H1 (cell line): ENCODE measurements around the gene C2orf74. TPM values are rescaled to one million over a fixed set of nuclear protein-coding genes. Genes with fewer than 3 reads are reported as not detected.
A peak's percentile ranks its signal among the peaks of the same experiment; 100 is the strongest.

Experiments
- CTCF ChIA-PET: fragments of 300-600 bp; sonication (Branson Sonifier 250); formaldehyde crosslinking; loops from one replicate; lab custom pipeline; 2021; ENCODE audit not compliant: partially characterized antibody; lab: Charles Lee
- POLR2A ChIA-PET: fragments of 300-600 bp; sonication (Branson Sonifier 250); formaldehyde crosslinking; loops from one replicate; lab custom pipeline; 2021; ENCODE audit warnings: inconsistent platforms; ENCODE audit not compliant: partially characterized antibody; lab: Charles Lee
- DNase-seq, 2 experiments: peaks; one replicate each; pipeline versions ENCODE4 v3.0.0 to v3.0.0-alpha.2; 2010 to 2022; ENCODE audit warnings: low spot score in 2 of 2, low read depth in 1 of 2, mixed read lengths in 1 of 2
- FAIRE-seq: peaks from 2 replicates; lab custom pipeline; 2011; peaks lifted over from hg19 to GRCh38; lab: Jason Lieb, UNC
- H2AFZ ChIP-seq: 2 replicates; pipeline ENCODE4 v1.8.1; 2012; ENCODE audit warnings: low read length, inconsistent platforms
- H2AK5ac ChIP-seq: 2 replicates; pipeline ENCODE4 v1.6.1; 2013; ENCODE audit warnings: low read depth, low read length
- H2BK120ac ChIP-seq: replicated peaks from 2 replicates; pipeline ENCODE3; 2013; ENCODE audit warnings: low read depth, low read length, inconsistent platforms
- H2BK12ac ChIP-seq: 2 replicates; pipeline ENCODE4 v1.6.1; 2013; ENCODE audit warnings: low read depth, low read length
- H2BK15ac ChIP-seq: 2 replicates; pipeline ENCODE4 v1.6.1; 2013; ENCODE audit warnings: low read length
- H2BK20ac ChIP-seq: 2 replicates; pipeline ENCODE4 v1.6.1; 2013; ENCODE audit warnings: low read length
- H2BK5ac ChIP-seq: 2 replicates; pipeline ENCODE4 v1.6.1; 2013; ENCODE audit warnings: low read depth, low read length
- H3K14ac ChIP-seq: 2 replicates; pipeline ENCODE4 v1.6.1; 2013; ENCODE audit warnings: inconsistent platforms; ENCODE audit not compliant: insufficient read length
- H3K18ac ChIP-seq: 2 replicates; pipeline ENCODE4 v1.6.1; 2013; ENCODE audit warnings: low read length; ENCODE audit errors: extremely low read depth
- H3K23ac ChIP-seq: 2 replicates; pipeline ENCODE4 v1.6.1; 2013; ENCODE audit warnings: inconsistent platforms; ENCODE audit not compliant: insufficient read length
- H3K23me2 ChIP-seq: 2 replicates; pipeline ENCODE4 v1.6.1; 2013; ENCODE audit warnings: low read depth, low read length
- H3K27ac ChIP-seq: 2 replicates; pipeline ENCODE4 v1.6.1; 2011; ENCODE audit warnings: low read depth, low read length, inconsistent platforms
- H3K27me3 ChIP-seq, 4 experiments: replicated peaks in 1 of 4; 1 replicate in 1 of 4; 2 replicates in 3 of 4; pipeline versions ENCODE4 v1.6.1 to v1.8.1; 2011 to 2013; ENCODE audit warnings: low read length in 3 of 4, mild to moderate bottlenecking in 3 of 4, inconsistent platforms in 2 of 4, mixed read lengths in 2 of 4, moderate library complexity in 1 of 4; ENCODE audit not compliant: control insufficient read depth in 3 of 4, insufficient read depth in 3 of 4; ENCODE audit errors: extremely low read depth in 1 of 4
- H3K36me3 ChIP-seq, 4 experiments: 2 replicates each; pipeline versions ENCODE4 v1.6.1 to v1.8.1; 2011 to 2013; ENCODE audit warnings: mild to moderate bottlenecking in 4 of 4, low read length in 3 of 4, moderate library complexity in 2 of 4, control low read depth in 1 of 4, inconsistent platforms in 1 of 4; ENCODE audit not compliant: insufficient read depth in 4 of 4, control insufficient read depth in 2 of 4
- H3K4ac ChIP-seq: replicated peaks from 2 replicates; pipeline ENCODE3; 2013; ENCODE audit warnings: low read length, low read depth, mixed read lengths, inconsistent platforms; ENCODE audit not compliant: insufficient read length
- H3K4me1 ChIP-seq, 4 experiments: replicated peaks in 1 of 4; 1 replicate in 1 of 4; 2 replicates in 3 of 4; pipeline versions ENCODE4 v1.6.1 to v1.8.1; 2011 to 2013; ENCODE audit warnings: low read length in 3 of 4, inconsistent platforms in 2 of 4, mixed read lengths in 1 of 4; ENCODE audit not compliant: insufficient read depth in 4 of 4, control insufficient read depth in 3 of 4
- H3K4me2 ChIP-seq, 2 experiments: 2 replicates each; pipeline versions ENCODE4 v1.6.1 to v1.8.1; 2011 to 2013; ENCODE audit warnings: low read depth in 2 of 2, low read length in 2 of 2, control low read depth in 1 of 2, inconsistent platforms in 1 of 2, mild to moderate bottlenecking in 1 of 2; ENCODE audit not compliant: insufficient read depth in 1 of 2
- H3K4me3 ChIP-seq, 4 experiments: fragments of 200-600, 300-600 bp in 1 of 4; sonication (generic), shearing (Covaris generic), sonication (Bioruptor Twin) in 1 of 4; 2 replicates each; pipeline versions ENCODE4 v1.5.1 to v1.8.1; 2011 to 2016; ENCODE audit warnings: low read length in 4 of 4, low read depth in 3 of 4, control low read depth in 2 of 4, inconsistent platforms in 2 of 4, mild to moderate bottlenecking in 2 of 4, mixed read lengths in 1 of 4, moderate library complexity in 1 of 4; ENCODE audit not compliant: insufficient read depth in 2 of 4; ENCODE audit errors: extremely low read depth in 1 of 4
- H3K56ac ChIP-seq: replicated peaks from 2 replicates; pipeline ENCODE3; 2013; ENCODE audit warnings: low read depth, mild to moderate bottlenecking, mixed read lengths, low read length, inconsistent platforms; ENCODE audit not compliant: insufficient read length
- H3K79me1 ChIP-seq: 2 replicates; pipeline ENCODE4 v1.6.1; 2013; ENCODE audit warnings: low read depth, low read length, control low read depth
- H3K79me2 ChIP-seq, 2 experiments: 2 replicates each; pipeline versions ENCODE4 v1.6.1 to v1.8.1; 2012 to 2013; ENCODE audit warnings: low read length in 2 of 2, mild to moderate bottlenecking in 2 of 2, inconsistent platforms in 1 of 2; ENCODE audit not compliant: insufficient read depth in 2 of 2, control insufficient read depth in 1 of 2
- H3K9ac ChIP-seq, 4 experiments: replicated peaks in 1 of 4; 1 replicate in 1 of 4; 2 replicates in 3 of 4; pipeline versions ENCODE4 v1.6.1 to v1.8.1; 2011 to 2013; ENCODE audit warnings: low read depth in 3 of 4, low read length in 3 of 4, control low read depth in 2 of 4, mild to moderate bottlenecking in 2 of 4, moderate library complexity in 2 of 4, inconsistent platforms in 1 of 4; ENCODE audit errors: extremely low read depth in 1 of 4
- H3K9me3 ChIP-seq, 2 experiments: 2 replicates each; pipeline versions ENCODE4 v1.6.1 to v1.8.1; 2012 to 2013; ENCODE audit warnings: mild to moderate bottlenecking in 2 of 2, moderate library complexity in 2 of 2, control low read depth in 1 of 2, inconsistent platforms in 1 of 2, low read depth in 1 of 2, low read length in 1 of 2, mixed read lengths in 1 of 2; ENCODE audit not compliant: insufficient read depth in 2 of 2
- H4K20me1 ChIP-seq, 2 experiments: replicated peaks in 1 of 2; 2 replicates each; pipeline versions ENCODE3 to v1.8.1; 2011 to 2013; ENCODE audit warnings: inconsistent platforms in 2 of 2, low read length in 2 of 2, mild to moderate bottlenecking in 1 of 2; ENCODE audit not compliant: insufficient read depth in 2 of 2, control insufficient read depth in 1 of 2
- H4K5ac ChIP-seq: 2 replicates; pipeline ENCODE4 v1.6.1; 2013; ENCODE audit warnings: low read length, low read depth, mixed read lengths, inconsistent platforms; ENCODE audit not compliant: insufficient read length
- H4K8ac ChIP-seq: 2 replicates; pipeline ENCODE4 v1.8.0; 2013; ENCODE audit warnings: mild to moderate bottlenecking, moderate library complexity, low read length, inconsistent platforms; ENCODE audit not compliant: insufficient read depth; ENCODE audit errors: extremely low read depth
- H4K91ac ChIP-seq: replicated peaks from 2 replicates; pipeline ENCODE3; 2013; ENCODE audit warnings: low read length, mixed read lengths, inconsistent platforms; ENCODE audit not compliant: insufficient read length
- ATF2 ChIP-seq: IDR thresholded peaks from 2 replicates; pipeline ENCODE4 v1.6.1; 2012; ENCODE audit warnings: low read length, inconsistent platforms
- CHD1 ChIP-seq: IDR thresholded peaks from 2 replicates; pipeline ENCODE4 v1.6.1; 2012; ENCODE audit warnings: low read depth, low read length, improper control_type of control experiment
- GTF2F1 ChIP-seq: IDR thresholded peaks from 2 replicates; pipeline ENCODE4 v1.6.1; 2012; ENCODE audit warnings: low read depth, low read length, improper control_type of control experiment, borderline replicate concordance
- KDM1A ChIP-seq: fragments of 200-600, 300-600 bp; sonication (generic); IDR thresholded peaks from 2 replicates; pipeline ENCODE4 v1.7.1; 2016; ENCODE audit warnings: mild to moderate bottlenecking, low read length, borderline replicate concordance
- KDM5A ChIP-seq: fragments of 200-600 bp; IDR thresholded peaks from 2 replicates; pipeline ENCODE4 v1.7.1; 2012; ENCODE audit warnings: mild to moderate bottlenecking, low read length, inconsistent platforms, mixed read lengths
- POLR2AphosphoS5 ChIP-seq: IDR thresholded peaks from 2 replicates; pipeline ENCODE4 v1.6.1; 2011; ENCODE audit warnings: low read depth, low read length
- TAF1 ChIP-seq: IDR thresholded peaks from 2 replicates; pipeline ENCODE4 v1.6.1; 2011; ENCODE audit warnings: mild to moderate bottlenecking, low read depth, low read length
- WGBS, 2 experiments: shearing (Covaris generic) in 1 of 2; methylation state at CpG; one replicate each; pipeline versions ENCODE4 v1.1.6 to v1.1.7; 2013 to 2015; ENCODE audit warnings: low lambda C conversion rate in 2 of 2, mixed read lengths in 2 of 2, inconsistent platforms in 1 of 2, low coverage in 1 of 2, missing lambda C conversion rate in 1 of 2; ENCODE audit not compliant: insufficient replicate concordance in 2 of 2, insufficient coverage in 1 of 2, insufficient read length in 1 of 2; ENCODE audit errors: extremely low coverage in 1 of 2, missing lambda C conversion rate in 1 of 2; 5-methylcytosine and 5-hydroxymethylcytosine counted together
- polyA plus RNA-seq, 7 experiments: library from polyadenylated mRNA; depleted of rRNA in 3 of 7; stranded (reverse) in 5 of 7; unstranded in 2 of 7; fragments of >200 nt in 5 of 7; fragments of 200-250 nt in 2 of 7; gene quantifications; 1 replicate in 5 of 7; 2 replicates in 1 of 7; 4 replicates in 1 of 7; pipeline versions ENCODE4 v1.2.1 to v1.2.3, GENCODE V29; 2011 to 2013; ENCODE audit warnings: missing spikeins in 2 of 7, mixed read lengths in 2 of 7
- total RNA-seq: library from RNA; stranded (reverse); fragmentation: NEBNext Ultra II Directional; extraction: Animal tissue kit (Norgen Biotek cat#: 25700); gene quantifications from 2 replicates; pipeline ENCODE4 v1.2.1, GENCODE V29; 2021
- TF ChIP-seq, protein P1 (sequence below): IDR thresholded peaks from 2 replicates; pipeline ENCODE4 v1.6.1; 2012; ENCODE audit warnings: inconsistent platforms

C2orf74 gene
- total and polyA plus RNA-seq, 2 of the 8 experiments (the other 6 are each of a cell fraction or from before 2014, with no cell fraction given): 2.6 to 9.3 TPM

DNA sequence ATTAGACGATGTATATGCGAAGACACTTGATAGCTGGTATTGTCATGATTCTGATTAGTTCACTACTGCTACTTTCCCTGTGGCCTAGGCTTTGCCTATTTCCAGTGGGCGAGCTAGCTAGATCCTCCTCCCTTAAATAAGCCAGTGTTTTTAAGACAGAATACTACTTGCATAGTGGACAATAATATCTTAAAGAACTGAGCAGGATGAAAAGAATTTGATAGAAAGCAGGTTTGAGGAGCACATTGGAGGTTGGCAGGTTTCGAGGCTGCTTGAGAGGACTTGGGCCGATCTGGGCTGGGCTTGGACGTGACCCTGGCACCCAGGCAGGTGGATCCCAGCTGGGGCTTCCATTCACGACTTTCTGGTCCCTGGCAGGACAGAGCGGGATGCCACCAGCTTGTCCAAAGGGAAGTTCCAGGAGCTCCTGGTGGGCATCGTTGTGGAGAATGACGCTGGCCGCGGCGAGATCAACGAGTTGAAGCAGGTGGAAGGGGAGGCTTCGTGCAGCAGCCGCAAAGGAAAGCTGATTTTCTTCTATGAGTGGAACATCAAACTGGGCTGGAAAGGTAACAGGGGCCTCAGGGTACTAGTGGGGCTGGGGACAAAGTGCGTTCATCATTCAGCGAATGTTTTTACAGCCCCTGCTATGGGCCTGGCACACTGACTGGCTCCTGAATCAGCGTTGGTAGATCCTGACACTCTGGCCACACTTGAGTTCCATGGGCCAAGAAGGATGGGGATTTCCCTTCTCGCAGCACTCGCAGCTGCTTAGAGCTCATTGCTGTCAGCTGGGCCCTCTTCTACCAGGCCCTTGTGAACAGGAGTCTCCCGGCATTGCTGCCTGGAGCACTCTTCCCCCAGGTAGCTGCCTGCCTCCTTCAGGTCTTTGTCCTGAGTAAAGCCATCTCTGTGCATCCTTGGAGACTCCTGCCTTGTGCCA, 16.9 kb downstream of the C2orf74 start:
- no peak overlapping the region for H2BK15ac ChIP-seq
- no peak overlapping the region for H3K4ac ChIP-seq
- no peak overlapping the region for H2BK20ac ChIP-seq
- H2BK12ac ChIP-seq: no peak overlapping the region
- ChIA-PET CTCF (interaction anchor here (0.6 to 1.5 kb wide), 2 partner anchors 12 to 24 kb away, joined by 3 to 4 read pairs; no protein-coding TSS in a partner anchor), POLR2A (interaction anchor here (0.6 to 2.7 kb wide), 10 partner anchors 10 to 585 kb away, joined by 3 to 13 read pairs (median 4); no protein-coding TSS in a partner anchor)
- H3K79me1 ChIP-seq: peaks cover 7% of the 10 kb centered on the region; the same call in 1 of the 2 replicates
- peaks cover 7 to 39% (median 16%) of the 10 kb centered on the region in 4 experiments; a peak in 6 of 8 replicates for H3K36me3 ChIP-seq
- peaks cover 2 to 4% of the 10 kb centered on the region in 2 experiments for H4K20me1 ChIP-seq
- no peak overlapping the region for H2AFZ ChIP-seq
- no peak overlapping the region for H4K5ac ChIP-seq
- no peak for FAIRE-seq
- H3K9me3 ChIP-seq: no peaks in the 10 kb centered on the region
- peak overlapping the region in 1 of 4 experiments; percentile 95; a peak in 2 of 8 replicates for H3K4me3 ChIP-seq
- DNase-seq: peak in 1 of 2 experiments; percentile 38
- H2BK5ac ChIP-seq: 0 out of 2 replicates have a peak overlapping the region, but pooled peaks have one; percentile 56
- H3K23me2 ChIP-seq: peaks cover 10% of the 10 kb centered on the region
- H3K4me1 ChIP-seq: peaks cover 5 to 11% (median 7%) of the 10 kb centered on the region in 4 experiments; a peak in 6 of 7 replicates
- no peak overlapping the region for H3K56ac ChIP-seq
- no peak overlapping the region for H3K14ac ChIP-seq
- no peak overlapping the region for H3K23ac ChIP-seq
- 91% methylated on average over 21 of the region's 22 CpGs; no CpG with 5 or more reads in 1 of the 2 experiments for WGBS, 2 experiments
- H3K18ac ChIP-seq: no peak overlapping the region
- H4K8ac ChIP-seq: peak overlapping the region; percentile 6
- no peak overlapping the region for H3K27ac ChIP-seq
- peaks cover 3 to 7% of the 10 kb centered on the region in 2 experiments; a peak in 1 of 4 replicates for H3K79me2 ChIP-seq
- H3K27me3 ChIP-seq: peaks cover 0 to 5% (median 2%) of the 10 kb centered on the region in 4 experiments; a peak in 6 of 7 replicates
- peak overlapping the region; percentile 63 to 80 for H3K4me2 ChIP-seq
- H2BK120ac ChIP-seq: no peak overlapping the region
- H3K9ac ChIP-seq: no peak overlapping the region
- no peak overlapping the region for H2AK5ac ChIP-seq
- H4K91ac ChIP-seq: no peak overlapping the region
- TF ChIP-seq ATF2 (no peak), KDM5A (no peak), POLR2AphosphoS5 (no peak), GTF2F1 (no peak), CHD1 (no peak), KDM1A (no peak), TAF1 (no peak)
- TF ChIP-seq, protein P1, sequence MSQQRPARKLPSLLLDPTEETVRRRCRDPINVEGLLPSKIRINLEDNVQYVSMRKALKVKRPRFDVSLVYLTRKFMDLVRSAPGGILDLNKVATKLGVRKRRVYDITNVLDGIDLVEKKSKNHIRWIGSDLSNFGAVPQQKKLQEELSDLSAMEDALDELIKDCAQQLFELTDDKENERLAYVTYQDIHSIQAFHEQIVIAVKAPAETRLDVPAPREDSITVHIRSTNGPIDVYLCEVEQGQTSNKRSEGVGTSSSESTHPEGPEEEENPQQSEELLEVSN: no peak
